ENCODE results near the gene CHST3. TPM values are rescaled to one million over a fixed set of nuclear protein-coding genes. Genes with fewer than 3 reads are reported as not detected.

CHST3 gene
- polyA plus RNA-seq, 2 of the 4 experiments (the other 2 are of a cell fraction): 12.8 to 23.1 TPM

DNA sequence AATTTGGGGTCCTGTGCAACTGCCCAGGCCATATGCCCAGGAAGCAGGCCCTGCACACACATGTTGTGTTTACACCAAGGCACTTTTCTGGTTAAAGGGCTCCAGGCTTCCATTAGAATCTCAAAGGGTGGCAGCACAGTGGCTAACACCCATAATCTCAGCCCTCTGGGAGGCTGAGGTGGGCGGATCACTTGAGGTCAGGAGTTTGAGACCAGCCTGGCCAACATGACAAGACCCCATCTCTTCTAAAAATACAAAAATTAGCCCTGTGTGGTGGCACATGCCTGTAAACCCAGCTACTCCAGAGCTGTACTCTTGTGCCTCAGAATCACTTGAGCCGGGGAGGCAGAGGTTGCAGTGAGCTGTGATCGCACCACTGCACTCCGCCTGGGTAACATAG lies 70.6 kb downstream of the CHST3 start:
- FAIRE-seq (no peak), ATAC-seq (no peak), DNase-seq (ENCODE audit: low read depth in 1 of 2, low spot score in 1 of 2) (no peak)
- CTCF ChIA-PET: interaction anchor here (1.8 to 22.0 kb wide), 3 partner anchors 12 to 138 kb away, joined by 6 to 207 read pairs (median 72); no protein-coding TSS in a partner anchor
- Histone ChIP-seq H3K9me3 (no peaks in the 10 kb centered on the region), H3K4me2 (no peak overlapping the region), H3K4me1 (peaks cover 18% of the 10 kb centered on the region), H3K4me3 (no peak overlapping the region), H3K27ac (no peak overlapping the region)
- POLR2A ChIA-PET: no interaction called here
- no peak for TF ChIP-seq FOSB (CRISPR knock-in tag; IDR thresholded peaks at IDR 0.05)
- TF ChIP-seq SREBF2 (IDR thresholded peaks at IDR 0.05): no peak
- TF ChIP-seq HOXB13 (CRISPR knock-in tag; IDR thresholded peaks at IDR 0.05; ENCODE audit: low read depth): no peak
- TF ChIP-seq, protein P1, sequence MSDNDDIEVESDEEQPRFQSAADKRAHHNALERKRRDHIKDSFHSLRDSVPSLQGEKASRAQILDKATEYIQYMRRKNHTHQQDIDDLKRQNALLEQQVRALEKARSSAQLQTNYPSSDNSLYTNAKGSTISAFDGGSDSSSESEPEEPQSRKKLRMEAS (IDR thresholded peaks at IDR 0.05): no peak
- no peak for TF ChIP-seq HDAC2 (IDR thresholded peaks at IDR 0.05)
- no peak for TF ChIP-seq POLR2A (IDR thresholded peaks at IDR 0.05; ENCODE audit: low read length)
- TF ChIP-seq CBX2 (IDR thresholded peaks at IDR 0.05; ENCODE audit: borderline replicate concordance, low read depth): no peak
- no peak for TF ChIP-seq ESRRA (IDR thresholded peaks at IDR 0.05; ENCODE audit: borderline replicate concordance, low read length)
- TF ChIP-seq, protein P2, sequence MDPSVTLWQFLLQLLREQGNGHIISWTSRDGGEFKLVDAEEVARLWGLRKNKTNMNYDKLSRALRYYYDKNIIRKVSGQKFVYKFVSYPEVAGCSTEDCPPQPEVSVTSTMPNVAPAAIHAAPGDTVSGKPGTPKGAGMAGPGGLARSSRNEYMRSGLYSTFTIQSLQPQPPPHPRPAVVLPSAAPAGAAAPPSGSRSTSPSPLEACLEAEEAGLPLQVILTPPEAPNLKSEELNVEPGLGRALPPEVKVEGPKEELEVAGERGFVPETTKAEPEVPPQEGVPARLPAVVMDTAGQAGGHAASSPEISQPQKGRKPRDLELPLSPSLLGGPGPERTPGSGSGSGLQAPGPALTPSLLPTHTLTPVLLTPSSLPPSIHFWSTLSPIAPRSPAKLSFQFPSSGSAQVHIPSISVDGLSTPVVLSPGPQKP (IDR thresholded peaks at IDR 0.05; ENCODE audit: low read depth, low read length): no peak
- TF ChIP-seq, protein P3, sequence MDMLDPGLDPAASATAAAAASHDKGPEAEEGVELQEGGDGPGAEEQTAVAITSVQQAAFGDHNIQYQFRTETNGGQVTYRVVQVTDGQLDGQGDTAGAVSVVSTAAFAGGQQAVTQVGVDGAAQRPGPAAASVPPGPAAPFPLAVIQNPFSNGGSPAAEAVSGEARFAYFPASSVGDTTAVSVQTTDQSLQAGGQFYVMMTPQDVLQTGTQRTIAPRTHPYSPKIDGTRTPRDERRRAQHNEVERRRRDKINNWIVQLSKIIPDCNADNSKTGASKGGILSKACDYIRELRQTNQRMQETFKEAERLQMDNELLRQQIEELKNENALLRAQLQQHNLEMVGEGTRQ (IDR thresholded peaks at IDR 0.05): no peak
- TF ChIP-seq FOSL2 (IDR thresholded peaks at IDR 0.05): no peak
- no peak for TF ChIP-seq FOSL2 (CRISPR knock-in tag; IDR thresholded peaks at IDR 0.05)
- TF ChIP-seq MAZ (IDR thresholded peaks at IDR 0.05; ENCODE audit: borderline replicate concordance, low read depth, low read length): no peak
- no peak for TF ChIP-seq CHD2 (IDR thresholded peaks at IDR 0.05; ENCODE audit: low read length, partially characterized antibody)
- TF ChIP-seq MAFK (IDR thresholded peaks at IDR 0.05; ENCODE audit: partially characterized antibody): no peak
- 87% methylated on average over 4 of the region's 4 CpGs for WGBS (ENCODE audit: missing lambda C conversion rate)

DNA sequence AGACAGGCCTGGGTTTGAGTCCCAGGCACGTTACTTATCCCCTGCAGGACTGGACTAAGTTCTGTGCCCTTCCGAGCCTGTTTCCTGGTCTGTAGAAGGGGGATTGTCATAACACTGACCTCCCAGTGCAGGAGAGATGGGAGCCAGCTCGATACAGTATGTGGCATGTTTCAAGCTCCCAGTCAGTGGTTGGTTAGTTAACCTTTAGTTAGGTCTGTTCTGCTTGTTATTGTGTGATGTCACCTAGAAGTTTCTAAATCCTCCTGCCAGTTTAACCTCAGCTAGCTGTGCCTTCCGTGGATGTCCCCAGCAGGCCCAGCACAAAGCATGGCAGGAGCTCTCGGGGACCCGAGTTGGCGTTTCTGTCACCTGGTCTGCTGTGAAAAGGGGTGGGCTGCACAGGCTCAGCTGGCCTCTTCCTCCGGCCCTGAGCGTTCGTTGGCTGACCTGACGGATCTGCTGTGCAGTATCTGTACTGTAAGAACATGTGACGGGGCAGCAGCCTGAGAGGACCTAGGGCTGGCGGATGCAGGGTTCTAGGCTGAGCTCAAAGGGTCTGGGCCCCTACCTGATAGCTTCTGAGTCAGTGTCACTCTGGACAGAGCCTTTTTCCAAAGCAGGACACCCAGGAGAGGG lies 71.2 kb downstream of the CHST3 start:
- TF ChIP-seq BHLHE40 (IDR thresholded peaks at IDR 0.05; ENCODE audit: low read depth, low read length): no peak
- no peak for TF ChIP-seq HOXB13 (CRISPR knock-in tag; IDR thresholded peaks at IDR 0.05; ENCODE audit: low read depth)
- no peak for TF ChIP-seq RNF2 (IDR thresholded peaks at IDR 0.05; ENCODE audit: borderline replicate concordance, low read depth)
- TF ChIP-seq, protein P2 (IDR thresholded peaks at IDR 0.05; ENCODE audit: low read depth, low read length): no peak
- TF ChIP-seq MAZ (IDR thresholded peaks at IDR 0.05; ENCODE audit: borderline replicate concordance, low read depth, low read length): no peak
- TF ChIP-seq GATA3 (IDR thresholded peaks at IDR 0.05; ENCODE audit: borderline replicate concordance): no peak
- TF ChIP-seq HDAC2 (IDR thresholded peaks at IDR 0.05): no peak
- no peak for TF ChIP-seq HEYL (CRISPR knock-in tag; IDR thresholded peaks at IDR 0.05)
- no peak for TF ChIP-seq RARB (CRISPR knock-in tag; IDR thresholded peaks at IDR 0.05)
- DNase-seq (ENCODE audit: low read depth in 1 of 2, low spot score in 1 of 2) (no peak), FAIRE-seq (no peak), ATAC-seq (no peak)
- Histone ChIP-seq H3K27ac (no peak overlapping the region; a peak in 1 of 6 replicates), H3K9me3 (no peaks in the 10 kb centered on the region), H3K4me3 (no peak overlapping the region), H3K4me2 (no peak overlapping the region), H3K4me1 (peaks cover 18% of the 10 kb centered on the region)
- ChIA-PET POLR2A (no interaction called here), CTCF (interaction anchor here (0.9 to 22.0 kb wide), 4 partner anchors 11 to 139 kb away, joined by 3 to 207 read pairs (median 39); no protein-coding TSS in a partner anchor)
- 80% methylated on average over 7 of the region's 13 CpGs for WGBS (ENCODE audit: missing lambda C conversion rate)

DNA sequence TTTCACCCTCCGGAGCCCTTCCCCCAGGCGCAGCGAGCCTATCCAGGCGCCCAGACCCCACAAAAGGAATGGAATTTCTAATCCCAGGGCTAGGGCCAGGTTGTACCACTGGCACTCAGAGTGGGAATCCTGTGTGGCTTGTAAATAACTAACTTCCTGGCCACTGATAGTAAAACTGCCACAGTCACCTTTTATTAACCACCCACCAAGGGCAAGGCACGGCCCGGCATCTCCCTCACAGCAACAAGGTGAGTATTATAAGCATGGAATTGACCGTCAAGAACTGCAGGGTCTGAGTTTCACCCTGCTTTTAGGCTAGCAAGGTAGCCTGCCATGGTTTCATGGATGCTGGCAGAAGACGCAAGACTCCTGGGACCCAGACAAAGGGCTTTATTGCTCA lies 73.1 kb downstream of the CHST3 start:
- FAIRE-seq (no peak), ATAC-seq (no peak), DNase-seq (ENCODE audit: low read depth in 1 of 2, low spot score in 1 of 2) (no peak)
- no peak overlapping the region for H3K4me2 ChIP-seq
- no peak overlapping the region for H3K27ac ChIP-seq
- POLR2A ChIA-PET: no interaction called here
- H3K9me3 ChIP-seq: no peaks in the 10 kb centered on the region
- no peak overlapping the region for H3K4me3 ChIP-seq
- peaks cover 18% of the 10 kb centered on the region for H3K4me1 ChIP-seq
- 81% methylated on average over 8 of the region's 8 CpGs for WGBS (ENCODE audit: missing lambda C conversion rate)
- CTCF ChIA-PET: interaction anchor here (1.1 to 22.0 kb wide), 5 partner anchors 11 to 141 kb away, joined by 3 to 207 read pairs (median 15); no protein-coding TSS in a partner anchor
- TF ChIP-seq NR3C1 (IDR thresholded peaks at IDR 0.05) (no peak), CHD2 (IDR thresholded peaks at IDR 0.05; ENCODE audit: low read length, partially characterized antibody) (no peak), CBX8 (IDR thresholded peaks at IDR 0.05) (no peak), CEBPB (IDR thresholded peaks at IDR 0.05) (no peak), POLR2A (IDR thresholded peaks at IDR 0.05; ENCODE audit: low read length) (no peak), PHF8 (IDR thresholded peaks at IDR 0.05; ENCODE audit: borderline replicate concordance, low read depth) (no peak), GATA3 (IDR thresholded peaks at IDR 0.05; ENCODE audit: borderline replicate concordance) (no peak), RCOR1 (IDR thresholded peaks at IDR 0.05; ENCODE audit: low read depth, low read length) (no peak), CHD4 (IDR thresholded peaks at IDR 0.05; ENCODE audit: borderline replicate concordance) (no peak)
- TF ChIP-seq, protein P4, sequence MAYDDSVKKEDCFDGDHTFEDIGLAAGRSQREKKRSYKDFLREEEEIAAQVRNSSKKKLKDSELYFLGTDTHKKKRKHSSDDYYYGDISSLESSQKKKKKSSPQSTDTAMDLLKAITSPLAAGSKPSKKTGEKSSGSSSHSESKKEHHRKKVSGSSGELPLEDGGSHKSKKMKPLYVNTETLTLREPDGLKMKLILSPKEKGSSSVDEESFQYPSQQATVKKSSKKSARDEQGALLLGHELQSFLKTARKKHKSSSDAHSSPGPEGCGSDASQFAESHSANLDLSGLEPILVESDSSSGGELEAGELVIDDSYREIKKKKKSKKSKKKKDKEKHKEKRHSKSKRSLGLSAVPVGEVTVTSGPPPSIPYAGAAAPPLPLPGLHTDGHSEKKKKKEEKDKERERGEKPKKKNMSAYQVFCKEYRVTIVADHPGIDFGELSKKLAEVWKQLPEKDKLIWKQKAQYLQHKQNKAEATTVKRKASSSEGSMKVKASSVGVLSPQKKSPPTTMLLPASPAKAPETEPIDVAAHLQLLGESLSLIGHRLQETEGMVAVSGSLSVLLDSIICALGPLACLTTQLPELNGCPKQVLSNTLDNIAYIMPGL (CRISPR knock-in tag; IDR thresholded peaks at IDR 0.05; ENCODE audit: borderline replicate concordance): no peak
- TF ChIP-seq, protein P5, sequence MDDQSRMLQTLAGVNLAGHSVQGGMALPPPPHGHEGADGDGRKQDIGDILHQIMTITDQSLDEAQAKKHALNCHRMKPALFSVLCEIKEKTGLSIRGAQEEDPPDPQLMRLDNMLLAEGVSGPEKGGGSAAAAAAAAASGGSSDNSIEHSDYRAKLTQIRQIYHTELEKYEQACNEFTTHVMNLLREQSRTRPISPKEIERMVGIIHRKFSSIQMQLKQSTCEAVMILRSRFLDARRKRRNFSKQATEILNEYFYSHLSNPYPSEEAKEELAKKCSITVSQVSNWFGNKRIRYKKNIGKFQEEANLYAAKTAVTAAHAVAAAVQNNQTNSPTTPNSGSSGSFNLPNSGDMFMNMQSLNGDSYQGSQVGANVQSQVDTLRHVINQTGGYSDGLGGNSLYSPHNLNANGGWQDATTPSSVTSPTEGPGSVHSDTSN (IDR thresholded peaks at IDR 0.05): no peak
- TF ChIP-seq, protein P1 (IDR thresholded peaks at IDR 0.05): no peak

Measured in A549 (cell line).